NCI-H345 (cell line): ENCODE results near the gene KRTDAP.

Experiments used
- DNase-seq: peaks from one replicate; lab custom pipeline; 2025; lab: John Stamatoyannopoulos, UW

The KRTDAP gene, protein sequence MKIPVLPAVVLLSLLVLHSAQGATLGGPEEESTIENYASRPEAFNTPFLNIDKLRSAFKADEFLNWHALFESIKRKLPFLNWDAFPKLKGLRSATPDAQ

DNA sequence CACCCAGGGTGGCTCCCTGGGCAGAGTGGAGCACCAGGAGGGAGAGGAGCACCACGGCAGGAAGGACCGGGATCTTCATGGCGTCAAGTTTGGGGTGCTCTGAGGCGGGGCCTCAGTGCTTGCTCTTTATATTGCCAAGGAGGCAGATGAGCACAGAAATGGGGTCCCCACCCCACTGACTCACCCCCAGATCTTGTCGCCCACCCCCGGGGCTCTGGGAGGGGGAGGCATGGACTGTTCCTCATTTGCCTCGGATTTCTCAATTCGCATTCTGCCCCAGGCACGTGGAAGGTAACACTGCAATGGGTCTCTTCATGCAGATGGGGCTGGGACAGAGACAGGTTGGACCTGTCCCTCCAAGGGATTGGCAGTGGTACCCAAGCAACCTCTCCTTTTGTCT is at the start of gene KRTDAP:
Gene KRTDAP (minus strand): TSS at position 101 of the 400 bp plus-strand sequence. CDS start 22 bp downstream, at position 79.
- DNase-seq, result no peak

DNA sequence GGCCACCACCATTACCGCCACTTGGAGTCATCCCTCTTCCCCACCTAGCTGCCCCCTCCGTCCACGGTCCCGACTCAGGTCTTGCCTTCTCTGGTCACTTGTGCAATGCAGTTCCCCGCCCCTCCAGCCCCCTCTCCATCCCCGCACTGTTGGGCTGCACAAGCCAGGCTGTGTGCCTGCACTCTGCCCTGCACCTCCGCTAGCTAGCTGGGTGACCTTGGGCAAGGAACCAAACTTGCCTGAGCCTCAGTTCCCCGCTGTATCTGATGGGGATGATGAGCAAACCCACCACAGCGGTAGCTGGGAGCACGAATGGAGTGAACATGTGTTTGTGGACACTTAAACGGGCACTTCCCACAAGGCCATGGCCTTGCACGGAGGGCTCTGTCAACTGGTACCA is 49.6 kb upstream of the KRTDAP start:
- no peak for DNase-seq

GRCh38 chr19:35539314-35539713 is 49.0 kb upstream of the KRTDAP start:
- no peak for DNase-seq

DNA sequence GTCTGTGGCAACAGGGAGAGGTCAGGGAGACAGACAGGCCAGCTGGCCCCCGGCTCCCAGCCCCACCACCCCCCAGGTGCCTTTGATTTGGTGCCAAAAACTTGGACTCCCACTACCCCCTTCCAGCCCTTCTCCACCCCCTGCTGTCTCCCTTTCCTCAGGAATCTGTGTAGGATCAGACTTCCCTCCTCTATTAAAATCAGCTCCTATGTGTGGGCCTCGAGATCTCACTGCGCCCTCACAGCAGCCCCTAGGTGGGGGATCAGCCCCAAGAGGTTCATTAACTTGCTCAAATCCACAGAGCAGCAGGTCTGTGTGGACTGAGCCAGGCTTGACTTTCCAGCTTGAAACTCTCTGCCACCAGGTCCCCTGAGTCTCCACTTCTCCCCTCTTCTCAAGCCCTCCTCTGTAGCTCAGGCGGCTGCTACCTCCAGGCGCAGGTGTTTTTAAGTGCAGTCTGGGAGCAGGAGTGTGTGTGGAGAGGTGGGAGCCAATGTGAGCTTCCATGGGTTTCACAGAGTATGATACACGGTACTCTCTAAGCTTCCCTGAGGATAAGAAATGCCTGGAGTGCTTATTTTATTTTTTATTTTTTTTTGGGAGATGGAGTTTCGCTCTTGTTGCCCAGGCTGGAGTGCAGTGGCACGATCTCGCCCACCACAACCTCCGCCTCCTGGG is 44.7 kb upstream of the KRTDAP start:
- DNase-seq, result peak; percentile 44

GRCh38 chr19:35533822-35534392 is 43.6 kb upstream of the KRTDAP start:
- DNase-seq, result no peak

- no peak for DNase-seq
Observed at GRCh38 chr19:35533201-35533821, 43.0 kb upstream of the KRTDAP start, which contains the start of gene GAPDHS. GAPDHS (plus strand) TSS chr19:35533456; CDS start chr19:35533528, 72 bp downstream.

- peak; percentile 95 for DNase-seq
Observed at GRCh38 chr19:35531291-35531690, 41.0 kb upstream of the KRTDAP start.

DNA sequence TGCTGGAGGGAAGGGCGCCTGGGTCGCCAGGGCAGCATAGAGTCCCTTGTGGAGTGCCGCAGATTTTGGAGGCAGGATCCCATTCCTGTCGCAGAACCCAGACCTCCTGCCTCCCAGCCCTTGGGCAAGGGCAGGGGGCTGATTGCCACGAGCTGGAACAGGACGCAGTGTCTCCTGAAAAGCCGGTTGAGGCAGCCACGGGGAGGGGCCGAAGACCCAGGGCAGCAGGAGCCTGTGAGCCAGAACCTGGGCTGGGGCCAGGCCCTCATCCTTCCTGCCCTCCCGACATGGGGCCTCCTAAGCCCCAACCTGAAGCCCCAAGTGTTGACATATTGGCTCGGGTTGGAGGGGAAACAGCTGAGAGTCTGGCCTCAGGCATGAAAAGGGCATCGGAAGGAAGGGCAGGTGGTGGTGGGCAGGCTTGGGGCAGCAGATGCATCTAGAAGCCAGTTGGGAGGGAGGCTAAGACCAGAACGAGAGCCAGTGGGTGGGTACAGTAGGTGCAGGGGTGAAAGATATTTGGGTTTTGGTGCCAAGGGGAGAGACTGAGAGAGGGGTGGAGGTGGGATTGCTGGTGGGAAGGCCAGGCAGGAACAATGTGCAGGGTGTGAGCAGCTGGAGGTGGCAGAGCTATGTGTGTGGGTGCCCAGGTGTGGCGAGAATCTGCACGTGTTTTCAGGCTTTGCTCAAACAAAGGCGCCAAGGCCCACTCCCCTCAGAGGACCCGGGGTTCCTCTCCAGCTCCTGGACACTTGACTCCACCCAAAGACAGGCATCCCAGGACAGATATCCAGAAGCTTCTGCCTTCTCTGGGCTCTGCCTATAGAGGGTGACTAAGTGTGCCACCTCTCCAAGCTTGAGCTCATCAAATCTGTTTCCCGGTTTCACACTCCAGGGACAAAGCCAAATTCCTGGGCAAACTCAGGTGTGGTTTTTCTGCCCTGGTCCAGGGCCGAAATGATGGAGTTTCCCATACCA is 39.3 kb upstream of the KRTDAP start:
- DNase-seq, result no peak

DNA sequence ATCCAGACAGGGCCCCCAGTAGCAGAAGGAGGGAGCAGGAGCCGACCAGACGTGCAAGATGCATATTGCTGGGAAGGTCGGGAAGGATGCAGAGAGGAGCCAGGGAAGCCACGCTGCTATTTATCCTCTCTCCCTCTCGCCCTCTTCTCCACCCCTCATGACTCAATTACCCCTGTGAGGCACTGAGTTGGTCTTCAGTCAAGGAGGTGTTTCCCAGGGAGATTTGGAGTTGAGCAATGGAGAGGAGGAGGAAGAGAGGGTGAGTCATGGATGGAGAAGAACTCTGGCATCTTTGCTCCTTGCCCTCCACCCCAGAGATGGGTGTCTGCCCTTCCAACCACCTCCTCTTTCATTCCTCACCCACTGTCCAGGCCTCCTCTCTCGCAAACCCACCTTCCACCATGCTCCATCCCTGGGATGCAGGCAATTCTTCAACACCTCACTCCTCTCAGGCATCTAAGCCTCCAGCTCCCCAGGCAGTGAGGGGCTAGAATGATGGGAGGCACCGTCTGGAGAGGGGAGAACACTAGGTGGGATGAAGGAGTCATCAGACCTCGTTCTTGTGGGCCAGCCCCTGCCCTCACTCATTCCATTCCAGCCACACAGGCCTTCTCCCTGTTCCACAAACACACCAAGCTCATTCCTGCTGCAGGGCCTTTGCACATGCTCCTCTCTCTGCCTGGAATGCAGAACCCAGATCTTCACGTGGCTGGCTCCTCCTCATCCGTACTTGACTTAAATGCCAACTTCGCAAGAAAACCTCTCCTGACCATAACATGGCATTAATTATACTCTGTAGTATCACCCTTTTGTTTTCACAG is 38.2 kb upstream of the KRTDAP start, which contains the start of gene SBSN:
Gene SBSN (minus strand): TSS at position 94 of the 821 bp plus-strand sequence. CDS start 30 bp downstream, at position 64.
- no peak for DNase-seq

- DNase-seq, result no peak
Observed at GRCh38 chr19:35525873-35526272, 35.6 kb upstream of the KRTDAP start.

DNA sequence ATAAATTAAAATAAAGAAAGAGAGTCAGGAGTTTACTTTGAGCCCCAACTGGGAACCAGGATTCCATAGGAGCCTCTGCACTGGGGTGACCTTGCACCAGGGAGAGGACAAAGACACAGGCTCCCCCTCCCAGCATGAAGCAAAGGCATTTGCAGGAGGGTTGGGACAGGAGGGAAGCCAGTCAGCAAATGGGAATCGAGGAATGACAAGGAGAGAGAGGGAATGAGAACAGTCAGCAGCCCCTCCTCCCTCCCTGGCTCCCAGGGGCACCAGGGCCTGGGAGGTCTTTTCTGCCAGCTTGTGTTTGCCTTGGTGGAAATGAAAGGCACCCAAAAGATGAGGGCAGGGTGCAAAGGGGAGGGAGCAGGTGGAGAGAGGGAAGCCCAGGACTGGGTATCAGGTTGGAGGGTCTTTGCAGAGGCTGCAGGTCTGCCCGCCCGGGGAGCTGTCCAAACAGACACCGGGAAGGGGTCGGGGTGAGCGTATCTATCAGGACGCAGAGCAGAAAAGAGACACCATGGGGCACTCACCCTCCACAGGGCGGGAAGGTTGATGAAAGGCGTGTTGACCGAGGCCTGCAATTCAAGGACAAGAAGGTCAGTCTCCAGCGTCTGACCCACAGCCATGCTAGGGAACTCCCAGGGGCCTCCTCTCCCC is 34.0 kb upstream of the KRTDAP start:
- no peak for DNase-seq

- DNase-seq, result no peak
Observed at GRCh38 chr19:35522745-35523327, 32.6 kb upstream of the KRTDAP start.

GRCh38 chr19:35521124-35521743 is 31.0 kb upstream of the KRTDAP start:
- DNase-seq, result peak; percentile 86

DNA sequence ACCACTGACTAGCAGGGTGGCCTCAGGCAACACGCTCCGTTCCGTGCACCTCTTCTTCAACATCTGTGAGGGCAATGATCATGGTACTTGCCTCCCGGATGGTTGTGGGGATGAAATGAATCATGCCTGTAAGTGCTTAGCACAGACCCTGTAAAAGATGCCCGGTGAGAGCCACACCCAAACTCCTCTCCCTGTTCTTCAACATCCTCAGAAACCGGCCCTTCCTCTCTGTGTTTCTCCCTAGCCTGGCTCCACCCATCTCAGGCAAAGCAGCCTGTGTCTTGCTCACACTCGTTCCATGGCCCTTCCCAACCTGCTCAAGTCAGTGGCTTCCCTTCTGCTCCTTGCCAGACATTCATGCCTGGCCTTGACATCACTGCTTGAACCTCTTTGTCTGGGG is 29.0 kb upstream of the KRTDAP start:
- no peak for DNase-seq

DNA sequence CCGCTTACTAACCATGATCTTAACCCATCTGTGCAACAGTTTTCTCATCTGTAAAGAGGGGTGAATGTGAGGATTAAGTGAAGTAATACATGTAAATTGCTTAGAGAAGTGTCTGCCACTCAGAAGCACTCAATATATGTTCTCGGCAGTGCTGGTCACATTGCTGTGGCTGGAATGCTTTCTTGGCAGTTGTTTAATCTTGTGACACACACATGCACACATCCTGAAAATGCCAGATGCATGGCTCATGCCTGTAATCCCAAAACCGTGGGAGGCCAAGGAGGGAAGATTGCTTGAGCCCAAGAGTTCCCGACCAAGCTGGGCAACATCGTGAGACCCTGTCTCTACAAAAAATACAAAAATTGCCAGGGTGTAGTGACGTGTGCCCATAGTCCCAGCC is 28.0 kb upstream of the KRTDAP start:
- DNase-seq, result no peak

DNA sequence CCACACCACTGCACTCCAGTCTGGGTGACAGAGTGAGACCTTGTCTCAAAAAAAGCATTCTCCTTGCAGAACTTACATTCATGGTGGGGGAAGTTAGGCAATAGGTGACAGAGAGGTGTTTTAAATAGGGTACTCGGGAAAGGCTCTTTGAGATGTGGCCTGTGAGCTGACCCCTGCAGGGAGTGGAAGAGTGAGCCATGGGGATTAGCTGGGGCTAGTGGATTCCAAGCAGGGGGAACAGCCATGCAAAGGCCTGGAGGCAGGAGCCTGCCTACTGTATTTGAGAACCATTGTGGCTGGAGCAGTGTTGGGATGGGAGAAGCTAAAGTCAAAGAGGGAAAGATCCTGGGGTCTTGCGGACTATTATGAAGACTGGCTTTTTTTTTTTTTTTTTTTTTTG is 27.1 kb upstream of the KRTDAP start:
- no peak for DNase-seq

DNA sequence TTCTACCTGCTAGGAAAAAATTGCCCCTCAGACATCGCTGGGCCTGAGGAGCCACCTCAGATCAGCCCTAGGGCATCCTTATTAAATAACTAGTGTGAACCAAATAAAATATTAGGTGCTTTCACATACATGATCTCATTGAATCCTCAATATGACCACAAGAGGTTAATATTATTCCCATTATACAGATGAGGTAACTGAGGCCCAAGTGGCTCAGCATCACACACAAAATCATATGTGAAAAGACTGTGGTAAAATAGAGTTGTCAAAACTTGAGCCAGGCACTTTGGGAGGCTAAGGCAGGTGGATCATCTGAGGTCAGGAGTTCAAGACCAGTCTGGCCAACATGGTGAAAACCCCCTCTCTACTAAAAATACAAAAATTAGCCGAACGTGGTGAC is 26.0 kb upstream of the KRTDAP start:
- no peak for DNase-seq

DNA sequence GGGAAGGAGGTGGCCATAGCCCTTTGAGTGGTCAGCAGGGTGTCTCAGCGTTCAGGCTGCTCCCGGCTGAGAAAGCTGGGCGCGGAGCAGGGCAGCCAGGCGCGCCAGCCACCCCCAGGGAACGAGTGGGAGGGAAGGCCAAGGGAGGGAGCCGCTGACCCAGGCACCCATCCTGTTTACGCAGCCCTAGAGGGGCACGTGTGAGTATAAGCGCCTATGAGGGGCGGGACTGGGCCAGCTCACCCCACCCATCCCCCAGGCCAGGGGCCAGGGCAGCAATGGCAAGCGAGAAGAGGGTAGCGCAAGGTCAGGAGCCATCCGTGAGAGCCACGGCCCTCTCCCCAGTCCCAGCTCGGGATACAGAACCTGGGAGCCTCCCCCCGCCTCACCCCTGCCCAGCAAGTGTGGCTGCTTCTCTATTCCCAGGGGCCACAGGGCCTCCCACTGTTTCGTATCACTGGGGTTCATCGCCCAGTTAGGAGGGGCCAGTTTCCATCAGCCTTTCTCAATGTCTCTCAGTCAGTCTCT is 24.1 kb upstream of the KRTDAP start:
- DNase-seq, result no peak

GRCh38 chr19:35513628-35514281 is 23.5 kb upstream of the KRTDAP start, which contains the start of gene DMKN:
DMKN (minus strand) TSS chr19:35513649; CDS start chr19:35513475, 174 bp downstream.
- no peak for DNase-seq
